ENCODE measurements around the gene G3BP1.
"Not testable (repeated sequence)": the region's sequence is repeated elsewhere in the genome, so short reads cannot be mapped to it uniquely, and the experiment has no call there.

G3BP1 gene

GRCh38 chr5:151771259-151772028, at the start of gene G3BP1:
Gene G3BP1, plus strand, starts transcription at chr5:151771954. Its CDS starts 14,667 bp downstream, at chr5:151786621.
- Histone ChIP-seq H3K27me3 (ENCODE audit: control insufficient read depth, insufficient read depth, low read length) (no peaks in the 10 kb centered on the region), H3K4me1 (ENCODE audit: control insufficient read depth, insufficient read depth, low read length) (peaks cover 26% of the 10 kb centered on the region), H3K36me3 (ENCODE audit: control insufficient read depth, insufficient read depth, low read length) (no peaks in the 10 kb centered on the region), H3K27ac (ENCODE audit: low read depth, low read length) (peak within 1 kb of the TSS; percentile 95), H3K4me3 (ENCODE audit: low read length) (peak within 1 kb of the TSS; percentile 79), H3K9ac (ENCODE audit: low read length) (peak within 1 kb of the TSS; percentile 89)

DNA sequence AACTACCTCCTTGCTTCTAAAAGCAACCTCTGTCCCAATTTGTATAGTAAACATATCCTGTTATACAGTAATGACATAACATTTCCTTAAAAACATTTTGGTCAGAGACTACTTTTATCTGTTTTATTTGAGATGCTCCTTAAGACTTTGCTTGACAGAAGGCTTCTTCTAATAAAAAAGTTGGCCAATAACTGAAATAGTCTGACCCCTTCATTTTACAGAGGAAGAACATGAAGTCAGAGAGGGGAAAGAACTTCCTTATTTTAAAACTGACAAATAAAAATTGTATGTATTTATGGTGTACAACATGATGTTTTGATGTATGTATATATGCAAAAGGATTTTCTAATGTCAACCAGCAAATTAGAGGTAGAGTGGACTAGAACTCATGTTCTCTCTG, 49.2 kb upstream of the G3BP1 start:
- H3K27ac ChIP-seq (ENCODE audit: low read depth, low read length) = no peak overlapping the region
- H3K4me1 ChIP-seq (ENCODE audit: control insufficient read depth, insufficient read depth, low read length) = peaks cover 13% of the 10 kb centered on the region
- H3K27me3 ChIP-seq (ENCODE audit: control insufficient read depth, insufficient read depth, low read length) = no peaks in the 10 kb centered on the region
- no peaks in the 10 kb centered on the region for H3K36me3 ChIP-seq (ENCODE audit: control insufficient read depth, insufficient read depth, low read length)
- no peak overlapping the region for H3K4me3 ChIP-seq (ENCODE audit: low read length)
- H3K9ac ChIP-seq (ENCODE audit: low read length) = no peak overlapping the region

DNA sequence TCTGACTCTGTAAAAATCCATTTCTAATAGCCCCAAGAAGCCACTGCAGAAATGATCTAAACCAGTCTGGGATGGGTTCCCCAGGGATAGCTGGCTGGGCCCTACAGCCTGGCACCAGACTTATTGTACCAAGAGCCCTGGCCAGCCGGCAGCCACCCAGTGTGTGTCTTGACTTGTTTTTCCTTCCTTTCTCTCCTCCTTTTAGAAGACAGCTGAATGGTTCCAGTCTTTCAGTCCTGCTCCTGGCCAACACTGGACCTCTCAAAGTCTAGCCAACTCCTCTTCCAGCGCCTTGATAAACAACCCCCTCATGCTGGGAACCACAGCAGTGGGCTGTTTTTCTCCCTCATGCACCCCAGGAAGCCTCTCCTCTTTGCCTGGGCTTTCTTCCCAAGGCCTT, 47.4 kb upstream of the G3BP1 start:
- H3K36me3 ChIP-seq (ENCODE audit: control insufficient read depth, insufficient read depth, low read length) = no peaks in the 10 kb centered on the region
- no peak overlapping the region for H3K27ac ChIP-seq (ENCODE audit: low read depth, low read length)
- no peaks in the 10 kb centered on the region for H3K4me1 ChIP-seq (ENCODE audit: control insufficient read depth, insufficient read depth, low read length)
- H3K27me3 ChIP-seq (ENCODE audit: control insufficient read depth, insufficient read depth, low read length) = no peaks in the 10 kb centered on the region
- H3K4me3 ChIP-seq (ENCODE audit: low read length) = no peak overlapping the region
- no peak overlapping the region for H3K9ac ChIP-seq (ENCODE audit: low read length)

GRCh38 chr5:151729597-151729996, 42.2 kb upstream of the G3BP1 start:
- not testable (repeated sequence) for H3K27ac ChIP-seq (ENCODE audit: low read depth, low read length); H3K4me1 ChIP-seq (ENCODE audit: control insufficient read depth, insufficient read depth, low read length); H3K36me3 ChIP-seq (ENCODE audit: control insufficient read depth, insufficient read depth, low read length); H3K9ac ChIP-seq (ENCODE audit: low read length); H3K4me3 ChIP-seq (ENCODE audit: low read length); H3K27me3 ChIP-seq (ENCODE audit: control insufficient read depth, insufficient read depth, low read length)

DNA sequence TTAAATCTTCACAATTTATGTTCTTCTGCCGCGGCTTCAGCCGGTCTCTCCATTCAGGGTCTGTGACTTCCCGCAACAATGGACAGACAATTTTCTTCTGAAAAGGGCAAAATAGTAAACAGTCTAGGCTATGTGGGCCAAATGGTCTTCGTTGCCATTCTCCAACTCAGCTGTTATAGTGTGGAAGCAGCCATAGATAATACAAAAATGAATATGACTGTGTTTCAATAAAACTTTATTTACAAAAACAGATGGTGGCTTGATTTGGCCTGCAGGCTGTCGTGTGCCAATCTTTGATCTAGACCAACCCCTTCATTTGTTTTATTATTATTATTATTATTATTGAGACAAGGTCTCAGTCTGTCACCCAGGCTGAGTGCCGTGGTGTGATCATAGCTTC, 41.4 kb upstream of the G3BP1 start:
- H3K4me1 ChIP-seq (ENCODE audit: control insufficient read depth, insufficient read depth, low read length) = no peaks in the 10 kb centered on the region
- no peak overlapping the region for H3K27ac ChIP-seq (ENCODE audit: low read depth, low read length)
- no peaks in the 10 kb centered on the region for H3K27me3 ChIP-seq (ENCODE audit: control insufficient read depth, insufficient read depth, low read length)
- H3K9ac ChIP-seq (ENCODE audit: low read length) = no peak overlapping the region
- H3K4me3 ChIP-seq (ENCODE audit: low read length) = no peak overlapping the region
- H3K36me3 ChIP-seq (ENCODE audit: control insufficient read depth, insufficient read depth, low read length) = no peaks in the 10 kb centered on the region

GRCh38 chr5:151733358-151734063, 38.2 kb upstream of the G3BP1 start:
- H3K27ac ChIP-seq (ENCODE audit: low read depth, low read length) = no peak overlapping the region

DNA sequence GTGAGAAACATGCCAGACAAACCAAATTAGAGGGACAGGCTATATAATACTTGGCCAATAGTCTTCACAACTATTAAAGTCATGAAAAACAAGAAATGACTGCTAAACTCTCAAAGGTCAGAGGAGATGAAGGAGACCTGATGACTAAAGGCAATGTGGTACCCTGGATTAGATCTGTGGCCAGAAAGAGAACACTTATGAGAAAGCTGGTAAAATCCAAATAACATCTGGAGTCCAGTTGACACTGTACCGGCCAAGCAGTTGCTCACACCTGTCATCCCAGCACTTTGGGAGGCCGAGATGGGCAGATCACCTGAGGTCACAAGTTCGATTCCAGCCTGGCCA, 37.7 kb upstream of the G3BP1 start:
- Histone ChIP-seq H3K4me3 (ENCODE audit: low read length) (no peak overlapping the region), H3K4me1 (ENCODE audit: control insufficient read depth, insufficient read depth, low read length) (no peaks in the 10 kb centered on the region), H3K36me3 (ENCODE audit: control insufficient read depth, insufficient read depth, low read length) (no peaks in the 10 kb centered on the region), H3K27ac (ENCODE audit: low read depth, low read length) (no peak overlapping the region), H3K9ac (ENCODE audit: low read length) (no peak overlapping the region), H3K27me3 (ENCODE audit: control insufficient read depth, insufficient read depth, low read length) (no peaks in the 10 kb centered on the region)

More at GRCh38 chr5:151733358-151734063, 38.2 kb upstream of the G3BP1 start:
- H3K4me3 ChIP-seq (ENCODE audit: low read length) = no peak overlapping the region
- H3K36me3 ChIP-seq (ENCODE audit: control insufficient read depth, insufficient read depth, low read length) = no peaks in the 10 kb centered on the region
- H3K27me3 ChIP-seq (ENCODE audit: control insufficient read depth, insufficient read depth, low read length) = no peaks in the 10 kb centered on the region
- no peaks in the 10 kb centered on the region for H3K4me1 ChIP-seq (ENCODE audit: control insufficient read depth, insufficient read depth, low read length)
- H3K9ac ChIP-seq (ENCODE audit: low read length) = no peak overlapping the region

DNA sequence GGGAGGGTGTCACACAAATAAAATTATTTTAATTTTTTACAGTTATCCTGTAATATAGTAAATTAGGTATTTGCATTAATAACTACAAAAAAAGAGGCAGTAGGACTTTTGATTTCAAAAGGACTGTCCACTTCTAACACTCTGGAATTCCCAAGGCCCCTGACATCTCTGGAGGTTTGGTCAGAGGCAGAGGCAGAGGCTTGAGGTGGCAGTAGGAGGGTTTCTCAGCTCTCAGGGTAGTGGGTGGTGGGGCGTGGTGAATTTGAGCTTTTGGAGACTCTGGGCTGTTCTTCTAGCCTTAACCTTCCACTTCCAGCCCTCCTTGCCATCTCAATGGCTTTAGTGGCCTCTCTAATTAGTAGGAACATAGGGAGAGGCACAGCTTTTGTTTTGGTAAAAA, 36.1 kb upstream of the G3BP1 start:
- no peak overlapping the region for H3K27ac ChIP-seq (ENCODE audit: low read depth, low read length)
- peaks cover 4% of the 10 kb centered on the region for H3K4me1 ChIP-seq (ENCODE audit: control insufficient read depth, insufficient read depth, low read length)
- H3K9ac ChIP-seq (ENCODE audit: low read length) = no peak overlapping the region
- H3K27me3 ChIP-seq (ENCODE audit: control insufficient read depth, insufficient read depth, low read length) = no peaks in the 10 kb centered on the region
- H3K36me3 ChIP-seq (ENCODE audit: control insufficient read depth, insufficient read depth, low read length) = no peaks in the 10 kb centered on the region
- H3K4me3 ChIP-seq (ENCODE audit: low read length) = no peak overlapping the region

GRCh38 chr5:151737431-151737830, 34.3 kb upstream of the G3BP1 start:
- Histone ChIP-seq H3K36me3 (ENCODE audit: control insufficient read depth, insufficient read depth, low read length) (no peaks in the 10 kb centered on the region), H3K9ac (ENCODE audit: low read length) (no peak overlapping the region), H3K4me1 (ENCODE audit: control insufficient read depth, insufficient read depth, low read length) (peaks cover 8% of the 10 kb centered on the region), H3K27me3 (ENCODE audit: control insufficient read depth, insufficient read depth, low read length) (no peaks in the 10 kb centered on the region), H3K4me3 (ENCODE audit: low read length) (no peak overlapping the region), H3K27ac (ENCODE audit: low read depth, low read length) (no peak overlapping the region)

DNA sequence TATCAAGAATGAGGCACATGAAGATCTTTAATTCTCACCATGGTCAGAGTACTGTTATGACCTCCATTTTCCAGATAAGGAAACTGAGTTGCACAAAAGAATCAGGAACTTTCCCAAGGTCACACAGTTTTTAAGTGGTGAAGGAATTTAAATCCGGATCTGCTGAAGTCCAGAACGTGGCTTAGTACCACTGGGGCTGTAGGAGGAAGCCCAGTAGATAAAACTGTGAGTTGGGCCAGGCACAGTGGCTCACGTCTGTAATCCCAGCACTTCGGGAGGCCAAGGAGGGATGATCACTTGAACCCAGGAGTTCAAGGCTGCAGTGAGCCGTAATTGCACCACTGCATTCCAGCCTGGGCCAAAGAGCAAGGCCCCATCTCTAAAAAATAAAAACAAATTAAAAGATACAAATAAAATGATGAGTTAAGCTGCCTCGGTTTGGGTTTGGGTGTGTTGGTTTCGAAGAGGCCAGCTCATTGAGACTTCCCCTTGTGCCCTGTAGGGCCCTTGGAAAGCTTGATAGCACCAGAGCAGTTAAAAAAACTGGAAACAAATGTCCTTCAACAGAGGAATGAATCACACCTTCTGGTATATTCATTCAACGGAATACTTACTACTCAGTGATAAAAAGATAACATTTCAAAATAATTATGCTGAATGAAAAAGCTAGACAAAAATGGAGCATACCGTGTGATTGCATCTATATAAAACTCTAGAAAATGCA, 33.5 kb upstream of the G3BP1 start:
- no peaks in the 10 kb centered on the region for H3K27me3 ChIP-seq (ENCODE audit: control insufficient read depth, insufficient read depth, low read length)
- H3K4me3 ChIP-seq (ENCODE audit: low read length) = no peak overlapping the region
- H3K36me3 ChIP-seq (ENCODE audit: control insufficient read depth, insufficient read depth, low read length) = no peaks in the 10 kb centered on the region
- H3K4me1 ChIP-seq (ENCODE audit: control insufficient read depth, insufficient read depth, low read length) = peaks cover 8% of the 10 kb centered on the region
- no peak overlapping the region for H3K27ac ChIP-seq (ENCODE audit: low read depth, low read length)
- H3K9ac ChIP-seq (ENCODE audit: low read length) = no peak overlapping the region

DNA sequence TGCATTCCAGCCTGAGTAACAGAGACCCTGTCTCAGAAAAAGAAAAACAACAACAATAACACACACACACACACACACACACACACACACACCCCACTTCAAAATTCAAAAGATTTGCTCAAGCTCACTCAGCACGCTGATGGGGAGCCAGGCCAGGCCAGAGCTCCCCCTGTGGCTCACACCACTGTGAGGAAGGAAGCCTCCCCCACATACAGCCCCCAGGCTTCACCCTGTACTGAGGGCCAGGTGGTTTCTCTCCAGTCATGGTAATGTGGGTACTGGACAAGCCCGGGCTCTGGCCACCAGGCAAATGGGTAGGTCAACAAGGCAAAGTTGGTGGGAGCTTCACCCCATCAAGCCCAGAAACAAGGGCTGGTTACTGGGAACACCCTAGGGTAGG, 32.4 kb upstream of the G3BP1 start:
- Histone ChIP-seq H3K27me3 (ENCODE audit: control insufficient read depth, insufficient read depth, low read length) (no peaks in the 10 kb centered on the region), H3K4me3 (ENCODE audit: low read length) (no peak overlapping the region), H3K4me1 (ENCODE audit: control insufficient read depth, insufficient read depth, low read length) (peaks cover 8% of the 10 kb centered on the region), H3K36me3 (ENCODE audit: control insufficient read depth, insufficient read depth, low read length) (no peaks in the 10 kb centered on the region), H3K27ac (ENCODE audit: low read depth, low read length) (peak overlapping the region; percentile 64), H3K9ac (ENCODE audit: low read length) (no peak overlapping the region)

- no peaks in the 10 kb centered on the region for H3K27me3 ChIP-seq (ENCODE audit: control insufficient read depth, insufficient read depth, low read length)
- no peaks in the 10 kb centered on the region for H3K36me3 ChIP-seq (ENCODE audit: control insufficient read depth, insufficient read depth, low read length)
- H3K9ac ChIP-seq (ENCODE audit: low read length) = no peak overlapping the region
- H3K4me1 ChIP-seq (ENCODE audit: control insufficient read depth, insufficient read depth, low read length) = peaks cover 8% of the 10 kb centered on the region
- no peak overlapping the region for H3K4me3 ChIP-seq (ENCODE audit: low read length)
- peak overlapping the region; percentile 64 for H3K27ac ChIP-seq (ENCODE audit: low read depth, low read length)
Measured at GRCh38 chr5:151739939-151740335, 31.8 kb upstream of the G3BP1 start.
